Pulmonary artery endothelial cell (primary cell): ENCODE measurements around the gene PODN. TPM values are rescaled to one million over a fixed set of nuclear protein-coding genes. Genes with fewer than 3 reads are reported as not detected.

ENCODE experiments used
- DNase-seq: peaks from one replicate; pipeline ENCODE4 v3.0.0-alpha.2; 2011; ENCODE audit warnings: low read depth, low spot score
- total RNA-seq: library from RNA; depleted of rRNA; stranded (reverse); fragments of >200 nt; gene quantifications from 2 replicates; pipeline ENCODE4 v1.2.3, GENCODE V29; 2014

Gene PODN
- total RNA-seq, 1 donor from 2014 or later, result 0.26 TPM

DNA sequence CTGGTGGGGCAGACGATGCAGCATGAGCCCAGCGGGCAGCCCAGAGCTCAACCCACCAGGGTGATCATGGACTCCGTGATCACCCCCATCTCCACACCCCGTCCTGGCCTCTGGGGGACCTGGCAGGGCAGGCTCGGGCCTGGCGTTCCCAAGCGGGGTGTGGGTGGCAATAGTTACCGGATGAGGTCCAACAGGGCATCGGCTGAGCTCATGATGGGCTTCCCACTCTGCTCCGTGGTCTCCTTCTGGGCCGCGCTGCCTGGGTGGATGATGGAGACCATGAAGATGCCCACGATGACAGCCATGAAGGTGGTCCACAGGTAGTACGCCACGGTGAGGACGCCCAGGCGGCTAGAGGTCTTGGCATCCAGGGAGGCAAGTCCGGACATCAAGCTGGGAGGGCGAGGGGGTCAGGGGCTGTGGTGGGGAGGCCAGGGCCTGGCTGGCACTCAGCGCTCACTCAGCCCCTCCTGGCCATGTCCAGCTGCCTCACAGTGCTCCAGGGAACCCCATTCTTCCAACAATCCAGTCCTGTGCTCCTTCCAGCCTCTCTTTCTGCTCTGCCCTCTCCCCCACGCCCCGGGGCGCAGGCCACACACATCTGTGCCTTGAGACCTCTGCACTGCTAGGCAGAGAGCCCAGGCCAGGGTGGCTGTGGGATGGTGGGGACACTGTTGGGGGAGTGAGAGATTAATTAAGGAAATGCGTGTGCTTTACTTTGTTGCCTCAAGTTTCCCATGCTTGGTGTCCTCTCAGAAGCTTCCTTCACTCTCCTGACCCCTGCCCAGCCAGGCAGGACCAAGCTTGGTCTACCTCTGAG is 52.8 kb downstream of the PODN start:
- DNase-seq, result no peak

DNA sequence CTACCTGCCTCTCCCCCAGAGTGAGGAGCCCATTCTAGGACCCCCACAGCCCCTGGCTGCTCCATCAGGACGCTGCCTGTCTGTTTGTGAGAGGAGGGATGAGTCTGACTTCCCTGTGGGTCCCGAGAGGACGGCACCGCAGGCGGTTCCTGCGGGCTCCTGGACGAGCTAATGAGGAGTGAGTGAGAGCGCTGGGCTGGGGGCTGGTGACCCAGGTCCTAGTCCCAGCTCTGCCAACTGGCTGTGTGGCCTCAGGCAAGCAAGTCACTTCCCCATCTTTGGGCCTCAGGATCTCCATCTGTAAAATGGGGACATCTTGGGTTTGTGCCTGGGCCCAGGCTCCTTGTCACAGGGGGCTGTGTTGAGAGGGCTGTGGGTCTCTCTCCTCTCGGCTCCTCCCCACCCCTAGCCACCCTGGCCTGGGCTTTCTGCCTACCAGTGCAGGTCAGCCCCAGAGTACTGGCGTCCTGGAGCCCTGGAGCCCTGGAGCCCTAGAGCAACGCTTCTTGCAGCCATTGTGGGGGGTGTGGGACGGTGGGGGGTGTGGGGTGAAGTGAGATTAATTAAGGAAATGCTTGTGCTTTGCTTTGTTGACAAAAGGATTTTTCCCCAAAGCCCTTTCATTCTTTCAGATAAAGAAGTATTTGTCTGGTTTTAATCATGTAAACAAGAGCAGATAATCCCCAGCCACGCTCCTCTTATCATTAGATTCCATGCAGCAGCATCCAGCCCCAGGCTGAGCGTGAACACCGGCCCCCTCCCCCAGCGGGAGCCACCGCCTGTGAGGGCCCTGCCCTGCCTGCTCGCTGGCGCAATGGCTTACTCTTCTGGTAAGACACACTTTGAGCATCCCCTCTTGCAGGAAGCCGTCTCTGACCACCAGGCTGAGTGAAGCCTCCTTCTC is 53.6 kb downstream of the PODN start:
- DNase-seq, result no peak

DNA sequence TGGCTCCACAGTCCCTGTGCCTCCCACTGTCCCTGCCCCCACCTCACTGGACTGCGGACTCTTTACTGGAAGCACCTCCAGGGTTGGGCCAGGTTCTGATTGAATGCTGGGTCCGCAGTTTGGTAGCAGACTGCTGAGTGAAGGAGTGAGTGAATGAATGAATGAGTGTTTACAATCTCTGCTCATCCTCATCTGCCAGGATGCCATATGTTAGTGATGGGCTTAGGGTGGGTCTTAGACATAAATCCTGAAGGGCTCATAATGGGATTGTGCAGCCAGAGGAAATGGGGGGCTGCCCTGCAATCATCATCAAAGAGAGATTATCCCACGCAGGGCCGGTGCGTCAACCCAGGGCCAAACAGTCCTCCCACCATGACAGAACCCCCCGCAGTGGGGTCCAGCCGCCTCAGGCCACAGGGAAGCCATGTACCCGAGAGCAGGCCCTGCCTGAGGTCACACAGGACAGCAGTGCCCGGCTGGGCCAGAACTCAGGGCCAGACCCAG is 54.3 kb downstream of the PODN start:
- no peak for DNase-seq

- no peak for DNase-seq
Observed at GRCh38 chr1:53116933-53117600, 55.1 kb downstream of the PODN start.

DNA sequence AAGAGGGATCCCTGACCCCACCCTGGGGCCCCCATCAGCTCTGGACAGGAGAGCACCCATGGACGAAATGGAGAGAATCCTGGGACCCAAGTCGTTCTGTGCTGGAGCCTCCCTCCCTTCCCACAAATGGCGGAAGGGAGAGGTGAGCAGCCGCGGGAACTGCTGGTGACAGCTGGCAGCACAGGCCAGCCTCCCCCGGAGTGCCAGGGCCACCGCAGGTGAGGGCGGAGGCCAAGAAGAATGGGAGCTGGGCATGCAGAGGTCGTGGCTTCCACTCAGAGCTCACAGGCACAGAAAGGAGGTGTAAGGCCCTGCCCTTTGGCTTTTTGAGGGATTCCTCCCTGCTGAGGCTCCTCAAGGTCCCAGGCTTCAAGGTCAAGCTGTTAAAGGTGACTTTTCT is 55.8 kb downstream of the PODN start:
- no peak for DNase-seq

- DNase-seq, result no peak
Observed at GRCh38 chr1:53120659-53121058, 58.6 kb downstream of the PODN start.

- no peak for DNase-seq
Observed at GRCh38 chr1:53121319-53122172, 59.5 kb downstream of the PODN start.

GRCh38 chr1:53122201-53122885 is 60.3 kb downstream of the PODN start:
- DNase-seq, result no peak

- no peak for DNase-seq
Observed at GRCh38 chr1:53122961-53123413, 61.0 kb downstream of the PODN start.

GRCh38 chr1:53123453-53124140 is 61.6 kb downstream of the PODN start:
- DNase-seq, result peak; percentile 20

- DNase-seq, result no peak
Observed at GRCh38 chr1:53125122-53125521, 63.1 kb downstream of the PODN start.

GRCh38 chr1:53125623-53126360 is 63.8 kb downstream of the PODN start:
- no peak for DNase-seq

DNA sequence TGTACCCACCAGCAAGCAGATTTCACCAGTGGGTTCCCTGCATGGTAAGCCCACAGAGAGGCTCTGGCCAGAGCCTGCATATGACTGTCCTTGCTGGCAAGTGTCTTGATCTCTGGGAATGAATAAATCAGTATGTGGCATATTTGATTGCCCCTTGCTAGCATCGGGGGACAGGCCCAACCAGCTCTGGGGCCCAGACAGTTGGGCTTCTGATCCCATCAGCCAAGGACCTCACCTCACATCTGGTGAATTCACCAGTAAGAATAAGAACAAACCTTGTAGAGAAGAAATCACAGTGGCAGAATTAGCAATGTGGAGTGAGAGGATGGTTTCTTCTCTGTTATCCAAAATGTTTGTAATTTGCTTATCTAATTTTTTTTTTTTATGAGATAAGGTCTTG is 64.5 kb downstream of the PODN start:
- DNase-seq, result no peak

- DNase-seq, result no peak
Observed at GRCh38 chr1:53127546-53127945, 65.5 kb downstream of the PODN start.

- DNase-seq, result no peak
Observed at GRCh38 chr1:53128401-53128800, 66.4 kb downstream of the PODN start.

GRCh38 chr1:53129891-53130597 is 68.0 kb downstream of the PODN start:
- DNase-seq, result no peak

DNA sequence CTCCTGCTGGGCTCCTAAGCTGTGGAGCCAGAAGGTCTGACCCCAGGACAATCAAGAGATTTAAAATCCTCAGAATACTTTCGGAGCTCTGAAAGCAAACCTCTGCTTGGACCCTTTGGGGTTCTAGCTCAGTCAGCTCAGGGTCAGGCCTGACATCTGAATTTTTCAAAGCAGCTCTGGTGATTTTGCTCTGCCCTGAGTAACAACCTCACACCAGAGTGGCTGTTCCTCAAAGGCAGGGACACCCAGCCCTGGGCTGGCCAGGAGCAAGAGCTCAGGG is 68.5 kb downstream of the PODN start:
- no peak for DNase-seq

- DNase-seq, result no peak
Observed at GRCh38 chr1:53130878-53131589, 69.0 kb downstream of the PODN start.
